Loucy (cell line): Measurements from ENCODE around the gene ACER2.
A peak's percentile ranks its signal among the peaks of the same experiment; 100 is the strongest.

ENCODE experiments used
- H2AFZ ChIP-seq: fragments of 200-600 bp; sonication (generic); 2 replicates; pipeline ENCODE4 v1.6.0; 2016; ENCODE audit warnings: antibody characterized with exemption, mild to moderate bottlenecking, low read length, moderate library complexity
- H3F3A ChIP-seq: fragments of 200-600 bp; 2 replicates; pipeline ENCODE4 v1.6.0; 2016; ENCODE audit warnings: antibody characterized with exemption, low read depth, mild to moderate bottlenecking
- H3K27me3 ChIP-seq: fragments of 200-600 bp; sonication (generic); 2 replicates; pipeline ENCODE4 v1.6.1; 2014; ENCODE audit warnings: low read length, mild to moderate bottlenecking; ENCODE audit not compliant: insufficient read depth, poor library complexity, severe bottlenecking
- H3K36me3 ChIP-seq: fragments of 200-600 bp; sonication (generic); 2 replicates; pipeline ENCODE4 v1.6.1; 2016; ENCODE audit warnings: low read length; ENCODE audit not compliant: insufficient read depth
- H3K4me1 ChIP-seq: fragments of 200-600 bp; sonication (generic); 2 replicates; pipeline ENCODE4 v1.5.1; 2014; ENCODE audit warnings: low read length, mild to moderate bottlenecking; ENCODE audit not compliant: insufficient read depth, poor library complexity, severe bottlenecking
- H3K4me2 ChIP-seq: fragments of 200-600 bp; sonication (generic); 2 replicates; pipeline ENCODE4 v1.6.0; 2014; ENCODE audit warnings: antibody characterized with exemption, low read length, low read depth, mild to moderate bottlenecking; ENCODE audit not compliant: poor library complexity, severe bottlenecking
- H3K4me3 ChIP-seq: fragments of 200-600 bp; sonication (generic); 2 replicates; pipeline ENCODE4 v1.5.1; 2014; ENCODE audit warnings: low read length, mild to moderate bottlenecking, mixed read lengths; ENCODE audit not compliant: poor library complexity, severe bottlenecking
- H3K79me2 ChIP-seq: fragments of 200-600 bp; sonication (generic); 2 replicates; pipeline ENCODE4 v1.6.1; 2014; ENCODE audit warnings: low read length; ENCODE audit not compliant: insufficient read depth
- H3K9ac ChIP-seq: fragments of 200-600 bp; sonication (generic); 2 replicates; pipeline ENCODE4 v1.6.0; 2014; ENCODE audit warnings: mild to moderate bottlenecking, low read depth, low read length, moderate library complexity; ENCODE audit not compliant: poor library complexity, severe bottlenecking
- H3K9me2 ChIP-seq: fragments of 200-600 bp; sonication (generic); replicated peaks from 2 replicates; pipeline ENCODE4 v1.6.1; 2016; ENCODE audit warnings: low read depth, low read length, mixed read lengths
- H3K9me3 ChIP-seq: fragments of 200-600 bp; sonication (generic); 2 replicates; pipeline ENCODE4 v1.6.1; 2014; ENCODE audit warnings: mild to moderate bottlenecking, antibody characterized with exemption, low read length, low read depth; ENCODE audit not compliant: insufficient read depth
- H4K20me1 ChIP-seq: fragments of 200-600 bp; sonication (generic); 2 replicates; pipeline ENCODE4 v1.6.0; 2014; ENCODE audit warnings: antibody characterized with exemption, low read length, mild to moderate bottlenecking; ENCODE audit not compliant: insufficient read depth, poor library complexity, severe bottlenecking
- CTCF ChIP-seq: fragments of 200-600 bp; sonication (generic); conservative IDR thresholded peaks from 2 replicates; pipeline ENCODE4 v1.5.1; 2014; ENCODE audit warnings: mild to moderate bottlenecking, antibody characterized with exemption, low read length
- EZH2phosphoT487 ChIP-seq: fragments of 200-600 bp; IDR thresholded peaks from 2 replicates; pipeline ENCODE4 v1.6.1; 2018; ENCODE audit warnings: antibody characterized with exemption, mild to moderate bottlenecking, moderate library complexity, borderline replicate concordance

Gene ACER2

GRCh38 chr9:19404283-19405075, 4.3 kb upstream of the ACER2 start:
- Histone ChIP-seq H3K9ac (no peak overlapping the region), H3K4me2 (no peak overlapping the region), H3K4me1 (peaks cover 6% of the 10 kb centered on the region), H2AFZ (no peak overlapping the region), H3K9me2 (no peaks in the 10 kb centered on the region), H3K79me2 (0 out of 2 replicates have a peak, but pooled peaks cover 2% of the 10 kb centered on the region), H3K36me3 (no peaks in the 10 kb centered on the region), H3K9me3 (no peaks in the 10 kb centered on the region; the same call in 1 of the 2 replicates), H3K27me3 (peaks cover 5% of the 10 kb centered on the region), H4K20me1 (no peaks in the 10 kb centered on the region), H3F3A (no peaks in the 10 kb centered on the region), H3K4me3 (no peak overlapping the region)
- TF ChIP-seq CTCF (no peak), EZH2phosphoT487 (no peak)

GRCh38 chr9:19405771-19406170, 3.0 kb upstream of the ACER2 start:
- Histone ChIP-seq H3K9me2 (no peaks in the 10 kb centered on the region), H3K36me3 (no peaks in the 10 kb centered on the region), H2AFZ (no peak overlapping the region), H4K20me1 (no peaks in the 10 kb centered on the region), H3K4me3 (no peak overlapping the region), H3K9me3 (no peaks in the 10 kb centered on the region; the same call in 1 of the 2 replicates), H3K4me1 (peaks cover 19% of the 10 kb centered on the region), H3K27me3 (peaks cover 5% of the 10 kb centered on the region), H3K4me2 (no peak overlapping the region), H3F3A (no peaks in the 10 kb centered on the region), H3K79me2 (peaks cover 15% of the 10 kb centered on the region; the same call in 1 of the 2 replicates), H3K9ac (no peak overlapping the region)
- TF ChIP-seq CTCF (no peak), EZH2phosphoT487 (no peak)

- Histone ChIP-seq H3K4me2 (peak overlapping the region; percentile 15), H3K36me3 (no peaks in the 10 kb centered on the region), H3K9me2 (no peaks in the 10 kb centered on the region), H3K4me3 (peak overlapping the region; percentile 99), H3K9ac (no peak overlapping the region), H3K79me2 (peaks cover 16% of the 10 kb centered on the region; the same call in 1 of the 2 replicates), H4K20me1 (no peaks in the 10 kb centered on the region), H3K9me3 (no peaks in the 10 kb centered on the region), H2AFZ (no peak overlapping the region), H3F3A (no peaks in the 10 kb centered on the region), H3K27me3 (peaks cover 5% of the 10 kb centered on the region), H3K4me1 (peaks cover 26% of the 10 kb centered on the region)
- TF ChIP-seq CTCF (no peak), EZH2phosphoT487 (no peak)
Measured at GRCh38 chr9:19408316-19408692, 505 bp upstream of the ACER2 start.
